SIG-M5 (cell line): ENCODE results near the gene HARS2.
"Not testable (repeated sequence)": the region's sequence is repeated elsewhere in the genome, so short reads cannot be mapped to it uniquely, and the experiment has no call there.

Experiments used
- DNase-seq: peaks from one replicate; lab custom pipeline; 2025; lab: John Stamatoyannopoulos, UW

Gene HARS2, protein sequence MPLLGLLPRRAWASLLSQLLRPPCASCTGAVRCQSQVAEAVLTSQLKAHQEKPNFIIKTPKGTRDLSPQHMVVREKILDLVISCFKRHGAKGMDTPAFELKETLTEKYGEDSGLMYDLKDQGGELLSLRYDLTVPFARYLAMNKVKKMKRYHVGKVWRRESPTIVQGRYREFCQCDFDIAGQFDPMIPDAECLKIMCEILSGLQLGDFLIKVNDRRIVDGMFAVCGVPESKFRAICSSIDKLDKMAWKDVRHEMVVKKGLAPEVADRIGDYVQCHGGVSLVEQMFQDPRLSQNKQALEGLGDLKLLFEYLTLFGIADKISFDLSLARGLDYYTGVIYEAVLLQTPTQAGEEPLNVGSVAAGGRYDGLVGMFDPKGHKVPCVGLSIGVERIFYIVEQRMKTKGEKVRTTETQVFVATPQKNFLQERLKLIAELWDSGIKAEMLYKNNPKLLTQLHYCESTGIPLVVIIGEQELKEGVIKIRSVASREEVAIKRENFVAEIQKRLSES

DNA sequence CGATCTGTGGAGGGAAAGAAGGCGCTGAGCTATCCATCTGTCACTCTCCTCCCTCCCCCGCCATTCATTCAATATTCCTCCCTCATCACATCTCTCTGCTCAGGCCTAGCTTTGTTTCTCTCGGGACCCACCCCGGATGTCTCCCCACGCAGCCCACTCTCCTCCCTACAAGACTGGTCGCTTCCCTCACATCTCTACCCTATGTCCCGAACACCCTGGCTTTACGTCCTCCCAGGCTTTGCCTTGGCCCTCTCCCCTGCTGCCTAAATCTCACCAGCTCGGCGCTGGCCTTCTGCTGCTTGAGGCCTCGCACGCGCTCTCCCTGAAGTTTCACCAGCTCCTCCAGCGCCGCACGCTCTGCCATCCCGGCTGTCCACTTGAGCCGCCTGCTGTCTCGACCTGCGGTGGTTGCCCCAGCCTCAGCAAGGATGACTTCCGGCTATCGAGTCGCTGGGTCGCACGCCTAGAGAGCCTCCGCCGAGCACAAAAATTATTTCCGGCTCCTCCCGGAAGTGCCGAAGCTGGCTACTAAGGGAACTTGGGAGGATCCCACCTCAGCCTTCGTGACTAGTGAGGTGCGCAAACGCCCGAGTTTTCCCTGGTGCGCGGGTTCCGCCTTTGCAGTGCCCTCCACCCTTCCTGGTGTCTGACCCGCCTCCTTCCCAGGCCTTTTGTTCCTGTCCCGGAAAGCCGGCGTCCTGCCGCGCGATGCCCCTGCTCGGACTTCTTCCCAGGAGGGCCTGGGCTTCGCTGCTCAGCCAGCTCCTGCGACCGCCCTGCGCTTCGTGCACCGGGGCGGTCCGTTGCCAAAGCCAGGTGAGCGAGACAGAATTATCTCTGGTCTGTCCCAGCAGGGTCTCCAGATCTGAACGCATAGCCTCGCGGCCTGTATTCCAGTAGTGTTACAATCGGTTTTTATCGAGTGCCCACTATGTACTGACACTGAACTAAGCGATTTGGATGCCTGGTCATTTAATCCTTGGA, at the start of gene HARS2, which contains the start of gene HARS1:
TSS of gene HARS2 (plus strand) at position 515 of the 984 bp plus-strand sequence. CDS start at position 709, 194 bp downstream.
TSS of gene HARS1 (minus strand) at position 430 of the 984 bp plus-strand sequence. CDS start at position 364, 66 bp downstream.
- peak; percentile 85 for DNase-seq

DNA sequence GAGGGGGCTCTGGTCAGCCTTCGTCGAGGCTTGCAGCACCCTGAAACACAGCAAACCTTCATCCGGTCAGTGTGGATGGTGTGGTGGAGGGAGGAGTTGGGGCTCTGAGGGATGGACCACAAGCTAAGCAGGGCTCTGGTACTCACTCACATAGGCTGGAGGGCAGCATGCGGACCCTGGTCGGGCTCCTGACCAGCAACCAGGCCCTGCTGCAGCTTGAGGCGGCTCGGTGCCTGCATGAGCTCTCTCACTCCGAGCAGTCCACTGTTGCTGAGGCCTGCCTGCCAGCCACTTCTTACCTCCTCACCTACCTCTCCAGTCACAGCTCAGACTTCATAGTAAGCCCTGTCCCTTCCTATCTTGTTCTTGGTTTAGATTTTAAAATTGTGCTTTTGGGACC, 49.5 kb upstream of the HARS2 start:
- no peak for DNase-seq

DNA sequence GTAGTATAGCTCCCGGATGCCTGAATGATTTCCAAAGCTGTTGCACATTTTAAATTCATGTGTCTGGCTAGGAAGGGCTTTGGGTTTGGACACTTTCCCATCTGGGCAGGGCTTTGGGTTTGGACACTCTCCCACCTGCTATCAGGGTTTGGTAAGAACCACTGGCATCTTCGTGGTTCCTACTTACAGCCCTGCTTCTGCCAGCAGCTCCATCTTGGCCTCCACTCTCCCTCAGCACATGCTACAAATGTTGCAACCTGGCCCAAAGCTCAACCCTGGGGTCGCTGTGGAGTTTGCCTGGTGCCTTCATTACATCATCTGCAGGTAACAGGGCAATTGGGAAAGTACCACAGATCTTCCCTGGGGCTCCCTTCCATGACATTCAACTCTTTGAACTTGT, 48.5 kb upstream of the HARS2 start:
- DNase-seq: no peak

DNA sequence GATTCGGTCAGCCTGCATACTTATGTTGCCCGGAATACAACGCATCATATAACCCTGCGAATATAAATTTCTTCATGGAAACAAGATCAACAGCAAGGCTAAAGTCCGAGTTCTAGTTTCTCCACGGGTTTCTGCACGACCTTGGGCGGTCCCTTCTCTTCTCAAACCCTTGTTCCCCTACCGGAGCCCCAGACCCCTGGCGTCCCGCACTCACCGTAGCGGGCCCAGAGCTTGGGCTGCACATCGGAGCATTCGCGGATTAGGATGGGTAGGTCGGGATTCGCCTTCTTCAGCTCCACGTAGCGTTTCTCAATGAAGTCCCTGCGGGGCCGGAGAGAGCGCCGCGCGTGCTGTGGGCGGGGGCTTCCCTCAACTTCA, 44.2 kb upstream of the HARS2 start:
- no peak for DNase-seq

DNA sequence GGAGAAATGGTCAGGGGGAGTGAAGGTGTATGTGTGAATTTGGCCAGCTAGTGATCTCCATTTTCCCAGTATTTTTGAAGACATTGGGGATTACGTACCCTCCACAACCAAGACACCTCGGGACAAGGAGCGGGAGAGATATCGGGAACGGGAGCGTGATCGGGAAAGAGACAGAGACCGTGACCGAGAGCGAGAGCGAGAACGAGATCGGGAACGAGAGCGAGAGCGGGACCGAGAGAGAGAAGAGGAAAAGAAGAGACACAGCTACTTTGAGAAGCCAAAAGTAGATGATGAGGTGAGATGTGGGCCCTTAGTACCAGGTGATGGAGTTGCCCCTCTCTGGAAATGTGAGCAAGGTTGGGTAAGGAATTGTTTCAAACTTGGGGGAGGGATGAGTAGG, 32.4 kb upstream of the HARS2 start:
- no peak for DNase-seq

DNA sequence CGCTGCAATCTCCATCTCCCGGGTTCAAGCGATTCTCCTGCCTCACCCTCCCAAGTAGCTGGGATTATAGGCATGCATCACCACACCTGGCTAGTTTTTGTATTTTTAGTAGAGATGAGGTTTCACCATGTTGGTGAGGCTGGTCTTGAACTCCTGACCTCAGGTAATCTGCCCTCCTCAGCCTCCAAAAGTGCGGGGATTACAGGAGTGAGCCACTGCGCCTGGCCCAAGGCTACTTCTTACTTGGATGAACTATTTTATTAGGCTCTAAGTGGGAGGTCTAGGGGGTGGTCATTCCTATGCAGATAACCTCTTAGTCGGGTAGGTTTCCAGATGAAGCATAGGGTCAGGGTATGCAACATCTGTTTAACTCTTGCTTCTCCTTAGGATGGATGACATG, 30.9 kb upstream of the HARS2 start:
- DNase-seq: not testable (repeated sequence)

DNA sequence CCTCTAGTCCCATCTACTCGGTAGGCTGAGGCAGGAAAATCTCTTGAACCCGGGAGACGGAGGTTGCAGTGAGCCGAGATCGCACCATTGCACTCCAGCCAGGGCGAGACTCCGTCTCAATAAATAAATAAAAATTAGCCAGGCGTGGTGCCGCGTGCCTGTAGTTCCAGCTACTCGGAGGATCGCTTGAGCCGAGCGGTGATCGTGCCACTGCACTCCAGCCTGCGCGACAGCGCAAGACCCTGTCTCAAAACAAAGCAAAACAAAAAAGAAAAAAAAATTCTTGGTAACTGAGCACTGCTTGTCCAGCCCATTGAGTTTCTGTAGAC, 27.3 kb upstream of the HARS2 start:
- DNase-seq: no peak

DNA sequence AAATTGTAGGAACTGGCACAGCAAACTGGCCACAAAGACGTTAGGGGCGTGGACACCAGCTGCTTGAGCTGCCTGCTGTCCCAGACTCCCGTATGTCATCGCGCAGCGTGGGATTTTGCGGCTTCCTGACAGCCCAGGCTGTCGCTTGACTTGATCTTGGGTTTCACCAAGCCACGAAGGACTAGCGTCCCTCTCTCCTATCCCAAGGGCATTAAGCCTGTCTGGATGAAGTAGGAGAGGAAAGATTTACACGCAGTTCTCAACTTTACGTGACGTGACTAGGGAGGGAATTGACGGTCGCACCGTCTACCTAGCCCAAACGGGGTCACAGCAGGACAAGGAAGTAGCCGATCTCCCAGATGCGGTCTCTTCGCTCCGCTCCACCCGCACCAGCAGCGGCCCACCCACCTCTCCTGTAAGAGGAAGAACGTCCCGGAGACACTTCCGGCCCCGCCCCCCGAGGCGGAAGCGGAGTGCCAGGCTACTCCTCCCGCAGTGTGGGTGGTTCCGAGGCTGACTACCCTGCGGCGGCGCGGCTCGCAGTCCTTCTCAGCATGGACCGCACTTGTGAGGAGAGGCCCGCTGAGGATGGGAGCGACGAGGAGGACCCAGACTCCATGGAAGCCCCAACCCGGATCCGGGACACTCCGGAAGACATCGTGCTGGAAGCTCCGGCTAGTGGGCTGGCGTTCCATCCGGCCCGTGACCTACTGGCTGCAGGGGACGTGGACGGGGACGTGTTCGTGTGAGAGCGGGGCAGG, 26.7 kb upstream of the HARS2 start, which contains the start of gene WDR55:
TSS of gene WDR55 (plus strand) at position 546 of the 761 bp plus-strand sequence. CDS start at position 555, 9 bp downstream.
- peak; percentile 86 for DNase-seq

DNA sequence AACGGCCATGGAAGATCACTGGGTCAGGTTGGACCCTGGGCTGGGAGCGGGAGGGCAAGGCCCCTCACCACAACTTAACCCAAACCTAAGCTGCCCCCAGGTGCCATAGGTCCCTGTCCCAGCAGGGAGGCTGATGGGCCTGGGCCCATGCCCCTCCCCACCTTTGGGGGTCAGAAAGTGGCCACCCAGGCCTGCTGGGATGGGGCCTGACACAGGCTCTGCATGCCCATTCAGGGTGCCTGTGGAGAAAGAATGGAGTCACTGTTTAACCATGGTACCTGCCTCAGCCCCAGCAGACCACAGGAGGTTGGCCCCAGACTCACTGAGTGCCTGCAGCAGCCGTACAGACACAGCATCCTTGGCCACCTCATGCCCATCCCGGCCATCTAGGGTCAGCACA, 20.2 kb upstream of the HARS2 start:
- DNase-seq: not testable (repeated sequence)

DNA sequence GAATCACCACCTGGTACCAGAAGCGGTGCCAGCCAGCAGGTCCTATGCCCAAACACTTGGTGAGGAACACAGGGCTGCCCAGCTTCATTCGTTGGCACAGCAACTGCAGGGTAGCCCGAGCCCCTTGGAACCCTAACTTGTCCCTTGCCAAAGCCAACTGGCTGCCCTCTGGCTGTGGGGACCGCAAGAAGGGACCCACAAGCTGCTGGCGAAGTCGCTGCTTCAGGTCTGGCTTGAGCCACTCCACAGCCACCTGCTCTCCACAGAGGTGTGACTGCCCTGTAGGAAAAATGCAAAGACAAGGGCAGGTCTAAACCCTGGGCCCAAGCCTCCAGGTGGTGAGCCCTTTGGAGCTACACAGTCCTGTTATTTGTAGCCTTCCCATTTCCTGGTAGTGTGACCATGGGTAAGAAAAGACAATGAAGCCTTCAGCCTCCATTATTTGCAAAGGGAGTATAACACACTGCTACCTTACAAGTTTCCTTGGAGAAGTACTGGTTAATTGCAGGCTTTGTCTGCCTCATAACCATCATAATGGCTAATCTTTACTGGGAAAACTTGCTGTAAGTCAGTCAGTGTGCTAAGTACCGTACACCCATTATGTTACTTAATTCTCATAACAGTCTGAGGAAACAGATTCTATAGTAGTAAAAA, 19.7 kb upstream of the HARS2 start:
- no peak for DNase-seq

DNA sequence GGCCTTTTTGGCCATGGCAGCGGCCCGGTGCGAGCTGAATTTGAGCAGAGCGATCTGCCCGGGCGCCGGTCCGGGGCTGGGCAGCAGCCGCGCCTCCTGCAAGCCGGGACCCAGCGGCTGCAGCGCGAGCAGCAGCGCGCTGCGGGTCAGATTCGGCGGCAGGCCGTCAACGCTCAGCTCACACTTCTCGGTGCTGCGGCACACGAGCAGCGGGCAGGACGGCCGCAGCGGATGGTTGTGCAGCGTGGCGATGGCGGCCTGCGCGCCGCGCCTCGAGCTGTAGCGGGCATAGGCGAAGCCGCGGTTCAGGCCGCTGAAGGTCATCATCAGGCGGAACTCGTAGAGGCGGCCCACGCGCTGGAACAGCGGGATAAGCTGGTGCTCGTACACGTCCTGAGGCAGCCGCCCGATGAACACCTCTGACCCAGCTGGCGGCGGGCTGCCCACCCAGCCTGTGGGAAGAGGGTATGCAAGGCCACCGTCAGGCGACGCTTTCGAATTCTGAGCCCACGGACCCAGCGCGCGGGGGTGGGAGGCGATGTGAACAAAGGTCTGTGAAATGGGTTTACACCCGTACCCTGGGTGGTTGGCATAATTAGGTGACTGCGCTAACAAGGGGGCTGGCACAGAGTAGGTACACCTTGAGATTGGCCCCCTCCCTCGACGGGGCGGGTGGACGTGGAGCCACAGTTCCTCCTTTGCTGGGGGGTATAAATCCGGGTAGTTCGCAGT, 18.6 kb upstream of the HARS2 start:
- no peak for DNase-seq

DNA sequence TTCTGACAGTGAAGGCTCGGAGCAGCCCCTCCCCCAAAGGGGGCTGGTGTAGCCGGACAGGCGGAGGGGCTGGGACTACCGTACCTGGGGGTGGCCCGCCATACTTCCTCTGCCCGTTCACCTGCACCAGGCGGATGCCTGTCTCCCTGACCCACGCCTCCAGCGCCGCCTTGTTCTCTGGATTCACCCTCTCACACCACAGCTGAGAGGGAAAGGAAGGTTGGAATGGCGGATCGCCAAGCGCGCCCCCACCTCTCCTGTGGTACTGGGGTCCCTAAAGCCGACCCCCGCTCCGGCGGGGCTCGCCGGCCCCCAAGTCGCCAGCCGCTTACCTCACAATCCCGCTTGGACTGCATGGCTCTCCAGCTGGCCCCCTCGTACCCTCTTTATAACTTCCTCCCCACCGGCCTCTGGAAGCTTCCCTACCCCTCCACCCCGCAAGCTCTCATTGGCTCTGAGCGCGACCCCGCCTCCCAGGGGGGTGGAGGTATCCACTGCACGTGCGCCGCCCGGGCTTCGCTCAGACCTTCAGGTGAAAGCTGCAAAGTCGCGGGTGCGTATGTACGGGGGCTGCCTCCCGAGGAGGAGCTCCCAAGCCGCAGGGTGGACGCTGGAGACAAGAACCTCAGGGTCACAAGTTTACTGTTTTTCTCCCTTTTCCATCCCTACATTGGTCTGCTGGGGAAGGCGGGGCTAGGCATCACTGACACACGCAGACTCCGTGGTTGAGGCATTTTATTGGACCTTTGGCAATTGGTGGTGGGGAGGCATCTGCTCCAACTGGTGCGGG, 17.9 kb upstream of the HARS2 start, which contains the start of gene DND1:
TSS of gene DND1 (minus strand) at position 390 of the 790 bp plus-strand sequence. CDS start at position 356, 34 bp downstream.
- DNase-seq: no peak

DNA sequence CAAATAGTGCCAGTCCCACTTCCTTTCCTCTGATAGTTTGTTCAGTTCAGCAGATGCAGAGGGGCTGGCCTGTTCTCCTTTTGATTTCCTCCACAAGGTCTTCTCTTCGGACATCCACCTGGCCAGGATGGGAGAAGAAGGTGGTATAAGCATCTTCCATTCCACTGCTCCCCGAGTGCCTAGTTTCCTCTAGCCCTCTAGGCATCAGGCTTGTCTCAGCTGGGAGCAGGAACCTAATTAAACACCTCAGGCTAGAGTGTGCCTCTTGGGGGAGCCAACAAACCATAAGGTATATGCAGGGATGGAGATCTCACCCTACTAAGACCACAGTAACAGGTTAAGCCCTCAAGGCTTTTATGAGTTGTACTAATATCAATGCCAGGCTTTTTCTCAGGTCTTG, 17.0 kb upstream of the HARS2 start:
- DNase-seq: no peak

DNA sequence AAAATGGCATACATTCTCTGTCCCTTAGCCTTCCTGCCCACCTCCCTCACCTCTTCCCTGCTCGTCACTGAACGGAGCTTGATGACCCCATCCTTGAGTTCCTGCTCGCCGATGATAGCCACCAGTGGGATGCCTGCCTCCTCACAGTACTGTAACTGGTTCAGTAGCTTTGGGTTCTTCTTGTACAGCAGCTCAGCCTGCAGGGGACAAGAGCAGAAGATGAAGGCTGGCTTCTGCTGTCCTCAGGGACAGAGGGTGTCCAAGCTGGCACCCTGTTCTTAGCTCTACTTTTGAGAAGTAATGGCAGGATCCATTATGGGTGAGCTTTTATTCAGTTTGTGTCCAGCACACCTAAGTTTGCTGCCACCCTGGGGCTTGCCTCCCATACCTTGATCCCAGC, 16.6 kb upstream of the HARS2 start:
- no peak for DNase-seq

DNA sequence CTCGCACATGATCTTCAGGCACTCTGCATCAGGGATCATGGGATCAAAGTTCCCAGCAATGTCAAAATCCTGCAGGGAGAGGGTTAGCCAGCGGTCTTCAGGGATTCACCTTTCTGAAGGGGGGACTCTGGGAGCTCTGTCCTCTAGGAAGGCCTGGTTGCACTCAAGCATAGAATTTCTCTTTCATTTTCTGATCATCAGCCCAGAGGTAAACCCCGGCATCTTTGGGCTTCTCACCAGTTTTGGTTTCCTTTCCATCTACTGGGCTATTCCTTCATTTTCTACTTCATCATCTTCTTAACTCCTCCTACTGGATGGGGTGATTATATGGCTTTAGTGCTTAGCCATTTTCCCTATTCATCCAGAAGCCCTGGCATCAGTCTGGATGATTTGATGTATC, 13.3 kb upstream of the HARS2 start:
- DNase-seq: no peak

DNA sequence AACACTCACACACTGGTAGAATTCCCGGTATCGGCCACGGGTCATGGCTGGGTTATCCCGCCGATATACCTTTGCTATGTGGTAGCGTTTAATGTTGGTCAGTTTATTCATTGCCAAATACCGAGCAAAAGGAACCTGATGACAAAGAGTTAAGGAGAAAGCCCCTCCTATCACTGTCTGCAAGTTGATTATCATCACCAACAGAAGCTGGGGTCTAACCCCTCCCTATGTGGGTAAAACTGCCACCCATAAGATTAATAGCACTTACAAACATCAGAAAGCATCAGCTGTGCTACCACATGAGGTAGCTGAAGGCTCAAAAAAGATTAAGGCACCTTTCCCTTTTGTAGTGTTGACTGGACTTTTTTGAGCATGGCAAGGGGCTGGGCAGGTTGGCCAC, 12.3 kb upstream of the HARS2 start:
- no peak for DNase-seq

DNA sequence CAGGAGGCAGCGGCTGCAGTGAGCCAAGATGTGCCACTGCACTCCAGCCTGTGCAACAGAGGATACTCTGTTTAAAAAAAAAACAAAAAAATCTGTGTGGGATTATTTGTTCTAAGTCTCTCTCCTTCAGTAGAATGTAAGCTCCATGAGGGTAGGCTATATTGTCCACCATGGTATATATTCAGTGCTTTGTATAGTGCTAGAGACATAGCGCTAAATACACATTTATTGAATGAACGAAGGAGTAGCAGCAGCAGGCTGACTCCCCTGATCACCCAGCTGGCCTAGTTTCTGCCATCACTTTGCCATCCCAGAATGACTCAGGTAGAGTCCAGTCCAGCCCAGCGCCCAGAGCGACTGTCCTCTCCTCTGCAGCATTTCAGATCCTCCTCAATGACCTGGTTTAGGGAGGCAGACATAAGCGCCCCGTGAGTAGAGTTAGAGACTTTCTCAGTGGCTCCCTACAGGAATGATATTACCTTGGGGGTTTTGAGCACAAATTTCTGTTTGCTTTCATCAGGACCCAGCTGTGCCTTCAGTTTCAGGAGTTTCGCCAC, 801 bp upstream of the HARS2 start:
- no peak for DNase-seq

DNA sequence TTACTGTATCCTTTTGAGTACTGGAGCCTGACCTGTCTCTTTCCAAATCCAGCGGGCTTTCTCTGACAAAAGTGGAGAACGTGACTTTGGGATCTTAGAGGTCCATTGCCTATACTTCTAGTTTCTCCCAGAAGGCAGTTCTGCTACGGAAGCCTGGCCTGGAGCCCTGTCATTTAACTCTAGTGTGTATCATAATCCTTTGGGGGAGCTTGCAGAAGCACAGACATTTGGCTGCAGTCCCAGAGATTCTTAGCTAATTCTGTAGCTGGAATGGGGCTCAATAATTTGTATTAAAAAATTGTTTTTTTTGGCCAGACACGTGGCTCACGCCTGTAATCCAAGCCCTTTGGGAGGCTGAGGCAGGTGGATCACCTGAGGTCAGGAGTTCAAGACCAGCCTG, 3.0 kb downstream of the HARS2 start:
- no peak for DNase-seq

DNA sequence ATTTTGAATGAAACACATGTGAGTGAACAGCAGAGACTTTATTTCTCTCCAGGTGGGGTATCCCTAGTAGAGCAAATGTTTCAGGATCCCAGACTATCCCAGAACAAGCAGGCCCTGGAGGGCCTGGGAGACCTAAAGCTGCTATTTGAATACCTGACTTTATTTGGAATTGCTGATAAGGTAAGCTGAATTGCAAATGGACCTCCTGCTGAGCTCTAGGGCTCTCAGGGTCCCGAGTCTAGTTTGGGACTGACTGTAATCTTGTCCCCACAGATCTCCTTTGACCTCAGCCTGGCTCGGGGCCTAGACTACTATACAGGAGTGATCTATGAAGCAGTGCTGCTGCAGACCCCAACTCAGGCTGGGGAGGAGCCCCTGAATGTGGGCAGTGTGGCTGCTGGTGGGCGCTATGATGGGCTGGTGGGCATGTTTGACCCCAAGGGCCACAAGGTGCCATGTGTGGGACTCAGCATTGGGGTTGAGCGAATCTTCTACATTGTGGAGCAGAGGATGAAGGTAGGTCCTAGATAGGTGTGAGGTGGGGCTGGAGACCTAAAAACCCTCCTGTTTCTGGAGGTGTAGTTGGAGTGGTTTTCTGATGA, 5.7 kb downstream of the HARS2 start:
- no peak for DNase-seq
